Retinal pigment epithelial cell (primary cell): ENCODE results near the gene SUPT4H1.

Experiments
- DNase-seq: peaks from one replicate; pipeline ENCODE4 v3.0.0-alpha.2; 2010; ENCODE audit warnings: low read depth
- H3K4me3 ChIP-seq: 2 replicates; pipeline ENCODE4 v1.5.1; 2011; ENCODE audit warnings: mild to moderate bottlenecking, low read length, control low read depth, moderate library complexity
- CTCF ChIP-seq: conservative IDR thresholded peaks from 2 replicates; pipeline ENCODE4 v1.5.1; 2011; ENCODE audit warnings: low read depth, low read length, control low read depth, inconsistent platforms

Gene SUPT4H1

GRCh38 chr17:58326609-58327362, 25.2 kb downstream of the SUPT4H1 start:
- no peak overlapping the region for H3K4me3 ChIP-seq
- TF ChIP-seq CTCF: no peak
- no peak for DNase-seq

- no peak for TF ChIP-seq CTCF
- H3K4me3 ChIP-seq: no peak overlapping the region
- DNase-seq: no peak
Measured at GRCh38 chr17:58325976-58326468, 26.0 kb downstream of the SUPT4H1 start.

- no peak for TF ChIP-seq CTCF
- peak overlapping the region; percentile 71 for H3K4me3 ChIP-seq
- no peak for DNase-seq
Measured at GRCh38 chr17:58325289-58325726, 26.7 kb downstream of the SUPT4H1 start.

GRCh38 chr17:58324409-58325288, 27.4 kb downstream of the SUPT4H1 start:
- TF ChIP-seq CTCF: no peak
- peak; percentile 19 for DNase-seq
- peak overlapping the region; percentile 71 for H3K4me3 ChIP-seq

- no peak for TF ChIP-seq CTCF
- DNase-seq: no peak
- peak overlapping the region; percentile 63 for H3K4me3 ChIP-seq
Measured at GRCh38 chr17:58324056-58324408, 28.0 kb downstream of the SUPT4H1 start.

- no peak for TF ChIP-seq CTCF
- no peak for DNase-seq
- H3K4me3 ChIP-seq: peak overlapping the region; percentile 63
Measured at GRCh38 chr17:58323366-58324055, 28.5 kb downstream of the SUPT4H1 start.
